RWPE2 (cell line): ENCODE data around the gene ENPP7.

Experiments used
- ATAC-seq: fragments of 200-7000 bp; cut with Tn5 transposase; 3 replicates; pipeline ENCODE4 v1.9.1; 2021; ENCODE audit warnings: low read depth
- DNase-seq: peaks from one replicate; pipeline ENCODE4 v3.0.0-alpha.2; 2020; ENCODE audit warnings: low spot score
- H3K27ac ChIP-seq: fragments of 450-650 bp; 2 replicates; pipeline ENCODE4 v1.5.1; 2017; ENCODE audit warnings: mild to moderate bottlenecking; ENCODE audit not compliant: poor library complexity, severe bottlenecking
- H3K27me3 ChIP-seq: fragments of 250-450 bp; sonication (Bioruptor Pico); 2 replicates; pipeline ENCODE4 v1.5.1; 2021; ENCODE audit warnings: mild to moderate bottlenecking, moderate library complexity; ENCODE audit not compliant: insufficient read depth, poor library complexity, severe bottlenecking
- H3K36me3 ChIP-seq: fragments of 250-450 bp; sonication (Bioruptor Pico); 2 replicates; pipeline ENCODE4 v1.5.1; 2020; ENCODE audit warnings: low read depth, mild to moderate bottlenecking, moderate library complexity
- H3K4me1 ChIP-seq: fragments of 250-450 bp; sonication (Bioruptor Pico); 2 replicates; pipeline ENCODE4 v1.5.1; 2021; ENCODE audit warnings: mild to moderate bottlenecking, moderate library complexity; ENCODE audit not compliant: insufficient read depth, poor library complexity, severe bottlenecking
- H3K4me3 ChIP-seq: fragments of 250-450 bp; sonication (Bioruptor Pico); 2 replicates; pipeline ENCODE4 v1.5.1; 2021; ENCODE audit warnings: mild to moderate bottlenecking, moderate library complexity; ENCODE audit not compliant: severe bottlenecking
- H3K9me3 ChIP-seq: fragments of 250-450 bp; sonication (Bioruptor Pico); 2 replicates; pipeline ENCODE4 v1.5.1; 2021; ENCODE audit warnings: mild to moderate bottlenecking, moderate library complexity; ENCODE audit not compliant: severe bottlenecking
- TF ChIP-seq, protein P1 (sequence below): fragments of 450-650 bp; IDR thresholded peaks from one replicate; pipeline ENCODE4 v1.5.1; 2017; ENCODE audit warnings: mild to moderate bottlenecking, moderate library complexity; ENCODE audit not compliant: poor library complexity, severe bottlenecking

The ENPP7 gene

DNA sequence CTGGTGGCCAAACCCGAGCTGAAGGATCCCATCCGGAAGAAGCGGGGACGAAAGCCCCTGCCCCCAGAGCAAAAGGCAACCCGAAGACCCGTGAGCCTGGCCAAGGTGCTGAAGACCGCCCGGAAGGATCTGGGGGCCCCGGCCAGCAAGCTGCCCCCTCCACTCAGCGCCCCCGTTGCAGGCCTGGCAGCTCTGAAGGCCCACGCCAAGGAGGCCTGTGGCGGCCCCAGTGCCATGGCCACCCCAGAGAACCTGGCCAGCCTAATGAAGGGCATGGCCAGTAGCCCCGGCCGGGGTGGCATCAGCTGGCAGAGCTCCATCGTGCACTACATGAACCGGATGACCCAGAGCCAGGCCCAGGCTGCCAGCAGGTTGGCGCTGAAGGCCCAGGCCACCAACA, 53.1 kb downstream of the ENPP7 start:
- Histone ChIP-seq H3K27ac (no peak overlapping the region), H3K4me1 (no peaks in the 10 kb centered on the region), H3K4me3 (no peak overlapping the region), H3K9me3 (no peaks in the 10 kb centered on the region), H3K27me3 (peaks cover 16% of the 10 kb centered on the region), H3K36me3 (peaks cover 13% of the 10 kb centered on the region)
- DNase-seq (no peak), ATAC-seq (no peak)
- TF ChIP-seq, protein P1, sequence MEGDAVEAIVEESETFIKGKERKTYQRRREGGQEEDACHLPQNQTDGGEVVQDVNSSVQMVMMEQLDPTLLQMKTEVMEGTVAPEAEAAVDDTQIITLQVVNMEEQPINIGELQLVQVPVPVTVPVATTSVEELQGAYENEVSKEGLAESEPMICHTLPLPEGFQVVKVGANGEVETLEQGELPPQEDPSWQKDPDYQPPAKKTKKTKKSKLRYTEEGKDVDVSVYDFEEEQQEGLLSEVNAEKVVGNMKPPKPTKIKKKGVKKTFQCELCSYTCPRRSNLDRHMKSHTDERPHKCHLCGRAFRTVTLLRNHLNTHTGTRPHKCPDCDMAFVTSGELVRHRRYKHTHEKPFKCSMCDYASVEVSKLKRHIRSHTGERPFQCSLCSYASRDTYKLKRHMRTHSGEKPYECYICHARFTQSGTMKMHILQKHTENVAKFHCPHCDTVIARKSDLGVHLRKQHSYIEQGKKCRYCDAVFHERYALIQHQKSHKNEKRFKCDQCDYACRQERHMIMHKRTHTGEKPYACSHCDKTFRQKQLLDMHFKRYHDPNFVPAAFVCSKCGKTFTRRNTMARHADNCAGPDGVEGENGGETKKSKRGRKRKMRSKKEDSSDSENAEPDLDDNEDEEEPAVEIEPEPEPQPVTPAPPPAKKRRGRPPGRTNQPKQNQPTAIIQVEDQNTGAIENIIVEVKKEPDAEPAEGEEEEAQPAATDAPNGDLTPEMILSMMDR, result no peak

DNA sequence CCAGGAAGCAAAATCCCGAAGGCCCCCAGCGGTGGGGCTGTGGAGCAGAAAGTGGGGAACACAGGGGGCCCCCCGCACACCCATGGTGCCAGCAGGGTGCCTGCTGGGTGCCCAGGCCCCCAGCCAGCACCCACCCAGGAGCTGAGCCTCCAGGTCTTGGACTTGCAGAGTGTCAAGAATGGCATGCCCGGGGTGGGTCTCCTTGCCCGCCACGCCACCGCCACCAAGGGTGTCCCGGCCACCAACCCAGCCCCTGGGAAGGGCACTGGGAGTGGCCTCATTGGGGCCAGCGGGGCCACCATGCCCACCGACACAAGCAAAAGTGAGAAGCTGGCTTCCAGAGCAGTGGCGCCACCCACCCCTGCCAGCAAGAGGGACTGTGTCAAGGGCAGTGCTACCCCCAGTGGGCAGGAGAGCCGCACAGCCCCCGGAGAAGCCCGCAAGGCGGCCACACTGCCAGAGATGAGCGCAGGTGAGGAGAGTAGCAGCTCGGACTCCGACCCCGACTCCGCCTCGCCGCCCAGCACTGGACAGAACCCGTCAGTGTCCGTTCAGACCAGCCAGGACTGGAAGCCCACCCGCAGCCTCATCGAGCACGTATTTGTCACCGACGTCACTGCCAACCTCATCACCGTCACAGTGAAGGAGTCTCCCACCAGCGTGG, 53.7 kb downstream of the ENPP7 start:
- Histone ChIP-seq H3K36me3 (peaks cover 11% of the 10 kb centered on the region), H3K4me1 (no peaks in the 10 kb centered on the region), H3K27ac (no peak overlapping the region), H3K27me3 (peaks cover 22% of the 10 kb centered on the region), H3K9me3 (no peaks in the 10 kb centered on the region), H3K4me3 (no peak overlapping the region)
- ATAC-seq (no peak), DNase-seq (no peak)
- TF ChIP-seq, protein P1, result no peak

DNA sequence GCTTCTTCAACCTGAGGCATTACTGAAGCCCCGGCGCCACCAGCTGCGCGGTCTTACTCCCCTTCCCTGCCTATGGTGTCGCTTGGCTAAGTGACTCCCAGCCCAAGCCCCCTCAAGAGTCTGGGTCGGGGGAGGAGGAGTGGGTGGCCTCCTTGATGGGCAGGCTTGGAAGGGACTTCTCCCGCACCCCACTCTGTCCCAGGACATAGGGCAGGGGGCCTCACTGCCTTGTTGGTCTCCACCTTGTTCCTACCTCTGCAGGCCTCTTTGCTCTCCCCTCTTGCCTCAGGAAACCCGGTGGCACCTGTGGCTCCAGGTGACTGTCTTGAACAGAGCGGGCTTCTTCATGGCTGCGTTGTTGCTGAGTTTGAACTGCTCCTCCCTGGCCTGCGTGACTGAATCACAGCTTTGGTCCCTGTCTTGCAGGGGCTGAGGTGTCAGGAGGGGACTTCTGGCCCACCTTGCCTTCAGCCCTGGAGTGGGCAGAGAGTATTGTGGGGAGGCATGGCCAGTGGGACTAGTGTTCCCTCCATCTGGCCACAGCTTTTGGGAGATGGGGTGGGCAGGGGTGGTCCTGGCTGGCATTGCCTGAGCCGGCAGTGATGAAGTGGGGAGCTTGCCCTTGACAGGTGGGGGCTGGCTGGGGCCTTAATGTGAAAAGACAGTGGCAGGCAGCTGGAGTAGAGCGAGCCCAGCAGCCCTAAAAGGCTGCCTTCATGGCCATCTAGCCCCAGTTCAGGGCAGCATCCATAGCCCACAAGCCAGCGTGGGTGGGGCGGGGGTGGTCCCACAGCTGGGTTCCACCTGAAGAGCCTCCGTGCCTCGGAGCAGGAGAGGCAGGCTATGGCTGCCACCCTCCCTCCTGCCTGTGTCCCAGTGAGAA, 54.5 kb downstream of the ENPP7 start:
- DNase-seq (no peak), ATAC-seq (no peak)
- TF ChIP-seq, protein P1, result no peak
- H3K9me3 ChIP-seq, result no peaks in the 10 kb centered on the region
- no peaks in the 10 kb centered on the region for H3K4me1 ChIP-seq
- no peak overlapping the region for H3K4me3 ChIP-seq
- peaks cover 3% of the 10 kb centered on the region; the same call in 1 of the 2 replicates for H3K36me3 ChIP-seq
- H3K27ac ChIP-seq, result no peak overlapping the region
- peaks cover 30% of the 10 kb centered on the region for H3K27me3 ChIP-seq

DNA sequence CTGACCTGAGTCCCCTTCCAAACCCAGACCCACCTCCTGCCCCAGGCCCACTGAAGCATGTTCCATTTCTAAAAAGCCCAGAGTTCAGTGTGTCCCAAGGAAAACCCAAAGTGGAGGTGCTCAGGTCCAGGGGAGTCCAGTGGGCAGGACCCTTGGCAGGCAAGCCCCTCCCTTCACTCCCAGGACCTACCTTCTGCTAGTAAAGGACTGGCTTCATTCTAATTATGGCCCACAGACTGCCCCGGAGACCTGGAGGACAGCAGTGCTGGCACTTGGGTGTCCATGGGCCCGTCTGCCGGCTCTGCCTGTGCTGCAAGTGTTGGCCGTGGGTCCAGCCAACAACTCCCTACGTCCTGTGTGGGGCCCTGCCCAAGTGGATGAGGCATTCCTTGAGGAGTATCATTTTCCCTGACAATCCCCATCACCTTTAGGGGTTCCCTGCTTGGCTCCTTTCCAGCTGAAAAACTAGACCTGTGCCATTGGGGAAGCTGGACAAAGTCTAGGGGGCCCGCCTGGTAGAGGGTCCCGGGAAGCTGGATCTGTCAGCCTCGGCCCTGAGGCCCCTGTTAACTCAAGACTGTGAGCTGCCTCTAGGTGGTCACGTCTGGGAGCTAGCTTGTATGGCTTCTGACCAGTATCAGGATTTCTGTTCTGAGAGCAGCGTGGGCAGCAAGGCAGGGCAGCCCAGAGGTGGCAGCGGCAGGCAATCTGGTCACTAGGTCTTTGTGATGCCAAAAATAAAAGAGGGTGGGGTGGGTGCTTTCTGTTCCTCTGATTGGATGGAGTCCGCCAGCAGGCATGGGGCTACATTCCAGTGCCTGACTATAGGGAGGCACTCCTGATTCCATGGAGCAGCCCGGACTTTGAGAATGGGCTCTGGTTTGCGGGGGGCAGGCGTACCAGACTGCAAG, 55.4 kb downstream of the ENPP7 start:
- Histone ChIP-seq H3K27ac (no peak overlapping the region), H3K27me3 (peaks cover 39% of the 10 kb centered on the region), H3K9me3 (no peaks in the 10 kb centered on the region), H3K4me1 (no peaks in the 10 kb centered on the region), H3K4me3 (no peak overlapping the region), H3K36me3 (0 out of 2 replicates have a peak, but pooled peaks cover 3% of the 10 kb centered on the region)
- TF ChIP-seq, protein P1, result no peak
- DNase-seq (no peak), ATAC-seq (no peak)
